H9 (cell line): ENCODE data around the gene LRRTM2. TPM values are rescaled to one million over a fixed set of nuclear protein-coding genes. Genes with fewer than 3 reads are reported as not detected.

Experiments
- DNase-seq: peaks from one replicate; pipeline ENCODE4 v3.0.0-alpha.2; 2017
- H2AFZ ChIP-seq: one replicate; pipeline ENCODE4 v1.6.1; 2013; ENCODE audit warnings: mild to moderate bottlenecking, low read length, control low read depth, moderate library complexity
- H2AK5ac ChIP-seq: 2 replicates; pipeline ENCODE4 v1.6.1; 2013; ENCODE audit warnings: low read length, control low read depth, mixed read lengths; ENCODE audit not compliant: insufficient read length
- H2BK120ac ChIP-seq: one replicate; pipeline ENCODE4 v1.6.1; 2013; ENCODE audit warnings: low read depth, mild to moderate bottlenecking, low read length, control low read depth, inconsistent platforms; ENCODE audit not compliant: poor library complexity, severe bottlenecking
- H2BK12ac ChIP-seq: 2 replicates; pipeline ENCODE4 v1.6.1; 2013; ENCODE audit warnings: low read length, control low read depth, mixed read lengths, low read depth; ENCODE audit not compliant: insufficient read length
- H2BK15ac ChIP-seq: 2 replicates; pipeline ENCODE4 v1.6.1; 2013; ENCODE audit warnings: low read depth, low read length, control low read depth
- H2BK20ac ChIP-seq: one replicate; pipeline ENCODE4 v1.6.1; 2013; ENCODE audit warnings: low read depth, mild to moderate bottlenecking, low read length, control low read depth, inconsistent platforms; ENCODE audit not compliant: poor library complexity, severe bottlenecking
- H2BK5ac ChIP-seq: 2 replicates; pipeline ENCODE4 v1.6.1; 2013; ENCODE audit warnings: low read length, control low read depth, mixed read lengths; ENCODE audit not compliant: insufficient read length
- H3K14ac ChIP-seq: 2 replicates; pipeline ENCODE4 v1.6.1; 2013; ENCODE audit warnings: low read length, control low read depth; ENCODE audit not compliant: insufficient read depth
- H3K18ac ChIP-seq: 2 replicates; pipeline ENCODE4 v1.6.1; 2013; ENCODE audit warnings: low read depth, mild to moderate bottlenecking, mixed read lengths, low read length, control low read depth; ENCODE audit not compliant: insufficient read length
- H3K23ac ChIP-seq: 2 replicates; pipeline ENCODE4 v1.6.1; 2013; ENCODE audit warnings: low read length, control low read depth, mixed read lengths, low read depth; ENCODE audit not compliant: insufficient read length
- H3K23me2 ChIP-seq: 2 replicates; pipeline ENCODE4 v1.6.1; 2013; ENCODE audit warnings: low read depth, mild to moderate bottlenecking, mixed read lengths, low read length, control low read depth; ENCODE audit not compliant: insufficient read length, poor library complexity, severe bottlenecking
- H3K27ac ChIP-seq: 2 replicates; pipeline ENCODE4 v1.5.1; 2013; ENCODE audit warnings: low read length, control low read depth, mixed read lengths, low read depth; ENCODE audit not compliant: insufficient read length
- H3K27me3 ChIP-seq: 2 replicates; pipeline ENCODE4 v1.6.1; 2013; ENCODE audit warnings: low read length, control low read depth, inconsistent platforms; ENCODE audit not compliant: insufficient read depth
- H3K4ac ChIP-seq: 2 replicates; pipeline ENCODE4 v1.6.1; 2013; ENCODE audit warnings: low read depth, mild to moderate bottlenecking, control low read depth, inconsistent platforms, low read length, moderate library complexity
- H3K4me1 ChIP-seq: 2 replicates; pipeline ENCODE4 v1.6.1; 2013; ENCODE audit warnings: low read length, control low read depth, inconsistent platforms; ENCODE audit not compliant: insufficient read depth
- H3K4me2 ChIP-seq: 2 replicates; pipeline ENCODE4 v1.6.1; 2013; ENCODE audit warnings: low read length, control low read depth, mixed read lengths; ENCODE audit not compliant: insufficient read length, insufficient read depth
- H3K56ac ChIP-seq: 2 replicates; pipeline ENCODE4 v1.6.1; 2013; ENCODE audit warnings: low read depth, mild to moderate bottlenecking, mixed read lengths, low read length, control low read depth; ENCODE audit not compliant: insufficient read length
- H3K79me1 ChIP-seq: 2 replicates; pipeline ENCODE4 v1.6.1; 2013; ENCODE audit warnings: low read depth, mild to moderate bottlenecking, moderate library complexity, low read length, control low read depth, inconsistent platforms; ENCODE audit not compliant: insufficient read depth, poor library complexity, severe bottlenecking
- H3K79me2 ChIP-seq: 2 replicates; pipeline ENCODE4 v1.6.1; 2013; ENCODE audit warnings: low read length, control low read depth, inconsistent platforms; ENCODE audit not compliant: insufficient read depth
- H3K9ac ChIP-seq: 2 replicates; pipeline ENCODE4 v1.6.1; 2013; ENCODE audit warnings: low read length, control low read depth, mixed read lengths; ENCODE audit not compliant: insufficient read length; ENCODE audit errors: extremely low read depth
- H3K9me3 ChIP-seq: one replicate; pipeline ENCODE4 v1.6.1; 2013; ENCODE audit warnings: low read depth, low read length, inconsistent platforms; ENCODE audit not compliant: control insufficient read depth
- H3T11ph ChIP-seq: one replicate; pipeline ENCODE4 v1.6.1; 2013; ENCODE audit warnings: mild to moderate bottlenecking, low read length, control low read depth, inconsistent platforms
- H4K20me1 ChIP-seq: one replicate; pipeline ENCODE4 v1.6.1; 2013; ENCODE audit not compliant: control insufficient read depth, insufficient read length, insufficient read depth
- H4K5ac ChIP-seq: 2 replicates; pipeline ENCODE4 v1.6.1; 2013; ENCODE audit warnings: low read depth, mild to moderate bottlenecking, mixed read lengths, low read length, control low read depth; ENCODE audit not compliant: insufficient read length
- H4K8ac ChIP-seq: replicated peaks from 2 replicates; pipeline ENCODE4 v1.6.1; 2013; ENCODE audit warnings: low read length, control low read depth, mixed read lengths, low read depth; ENCODE audit not compliant: insufficient read length
- H4K91ac ChIP-seq: 2 replicates; pipeline ENCODE4 v1.6.1; 2013; ENCODE audit warnings: low read depth, mild to moderate bottlenecking, moderate library complexity, mixed read lengths, low read length, control low read depth; ENCODE audit not compliant: insufficient read length
- H3K27ac Mint-ChIP-seq, 3 experiments: 2 replicates in 2 of 3; 3 replicates in 1 of 3; pipeline ENCODE4 v1.8.0; 2020 to 2021; ENCODE audit warnings: mixed read lengths in 3 of 3, mild to moderate bottlenecking in 1 of 3, moderate library complexity in 1 of 3
- H3K27me3 Mint-ChIP-seq: 2 replicates; pipeline ENCODE4 v1.8.0; 2021; ENCODE audit warnings: low read depth, mild to moderate bottlenecking, moderate library complexity, mixed read lengths
- H3K36me3 Mint-ChIP-seq, 3 experiments: 2 replicates in 2 of 3; 3 replicates in 1 of 3; pipeline ENCODE4 v1.8.0; 2020 to 2021; ENCODE audit warnings: low read depth in 3 of 3, mixed read lengths in 3 of 3; ENCODE audit not compliant: insufficient read depth in 1 of 3
- H3K4me1 Mint-ChIP-seq, 2 experiments: 2 replicates each; pipeline ENCODE4 v1.8.0; 2020; ENCODE audit warnings: mixed read lengths in 2 of 2
- H3K4me3 Mint-ChIP-seq, 2 experiments: 2 replicates in 1 of 2; 3 replicates in 1 of 2; pipeline ENCODE4 v1.8.0; 2020 to 2021; ENCODE audit warnings: mild to moderate bottlenecking in 2 of 2, mixed read lengths in 2 of 2, moderate library complexity in 1 of 2
- H3K9me3 Mint-ChIP-seq, 2 experiments: 2 replicates in 1 of 2; 3 replicates in 1 of 2; pipeline ENCODE4 v1.8.0; 2020; ENCODE audit warnings: mild to moderate bottlenecking in 2 of 2, mixed read lengths in 2 of 2, moderate library complexity in 1 of 2
- CTCF ChIP-seq: fragments of 200-600 bp; sonication (generic); conservative IDR thresholded peaks from 3 replicates; pipeline ENCODE4 v1.8.0; 2021; ENCODE audit warnings: antibody characterized with exemption, mild to moderate bottlenecking
- WGBS: extraction: QIAGEN DNeasy Blood & Tissue Kit; methylation state at CpG from one replicate; pipeline ENCODE4 v1.1.7; 2013; ENCODE audit warnings: missing lambda C conversion rate, low lambda C conversion rate, mixed read lengths; ENCODE audit not compliant: insufficient read length; ENCODE audit errors: extremely low coverage; 5-methylcytosine and 5-hydroxymethylcytosine counted together
- total RNA-seq: library from RNA; stranded (reverse); gene quantifications from 2 replicates; pipeline ENCODE4 v1.2.1, GENCODE V29; 2021

The LRRTM2 gene
- total RNA-seq, 1 experiment from 2014 or later, result not detected

GRCh38 chr5:138840103-138840502 lies 35.0 kb downstream of the LRRTM2 start:
- no peak for TF ChIP-seq CTCF
- H2BK5ac ChIP-seq, result no peak overlapping the region
- H3K9ac ChIP-seq, result no peak overlapping the region
- H3K23ac ChIP-seq, result no peak overlapping the region
- H3K56ac ChIP-seq, result no peak overlapping the region
- H3K27me3 ChIP-seq, result no peaks in the 10 kb centered on the region
- no peaks in the 10 kb centered on the region for H4K20me1 ChIP-seq
- no peak overlapping the region for H3T11ph ChIP-seq
- no peak overlapping the region for H3K27ac ChIP-seq
- no peak overlapping the region for H4K8ac ChIP-seq
- H3K4ac ChIP-seq, result no peak overlapping the region
- Mint-ChIP-seq H3K9me3 (peaks cover 0 to 2% of the 10 kb centered on the region in 2 experiments; a peak in 1 of 5 replicates), H3K4me1 (peaks cover 48 to 69% of the 10 kb centered on the region in 2 experiments), H3K36me3 (peaks cover 0 to 13% (median 5%) of the 10 kb centered on the region in 3 experiments), H3K27me3 (no peaks in the 10 kb centered on the region), H3K4me3 (no peak overlapping the region), H3K27ac (peak overlapping the region in 1 of 3 experiments; percentile 40; a peak in 1 of 7 replicates)
- H3K4me1 ChIP-seq, result peaks cover 2% of the 10 kb centered on the region; the same call in 1 of the 2 replicates
- no CpG with 5 or more reads among the region's 3 CpGs for WGBS
- H2AFZ ChIP-seq, result no peak overlapping the region
- H3K18ac ChIP-seq, result no peak overlapping the region
- H2BK12ac ChIP-seq, result no peak overlapping the region
- H2AK5ac ChIP-seq, result no peak overlapping the region
- no peaks in the 10 kb centered on the region for H3K9me3 ChIP-seq
- no peak overlapping the region for H4K5ac ChIP-seq
- H3K14ac ChIP-seq, result no peak overlapping the region
- no peak overlapping the region for H3K4me2 ChIP-seq
- no peak overlapping the region for H2BK120ac ChIP-seq
- no peak overlapping the region for H2BK20ac ChIP-seq
- no peak for DNase-seq
- no peaks in the 10 kb centered on the region for H3K79me1 ChIP-seq
- no peak overlapping the region for H2BK15ac ChIP-seq
- H3K79me2 ChIP-seq, result peaks cover 3% of the 10 kb centered on the region; the same call in 1 of the 2 replicates
- H4K91ac ChIP-seq, result no peak overlapping the region
- no peaks in the 10 kb centered on the region for H3K23me2 ChIP-seq
